ENCODE results near the gene TSPEAR. TPM values are rescaled to one million over a fixed set of nuclear protein-coding genes. Genes with fewer than 3 reads are reported as not detected.

Gene TSPEAR
- total RNA-seq, 1 experiment from 2014 or later: not detected

- no peak for DNase-seq (ENCODE audit: low read depth)
- in situ Hi-C loops (cut with HindIII; ENCODE audit: low pct_unique_long_range_greater_than_20kb, low sequenced_read_pairs): no loop called here
Observed at GRCh38 chr21:44727321-44727720, 15.9 kb upstream of the TSPEAR start.

- DNase-seq (ENCODE audit: low read depth): no peak
- in situ Hi-C loops (cut with HindIII; ENCODE audit: low pct_unique_long_range_greater_than_20kb, low sequenced_read_pairs): no loop called here
Observed at GRCh38 chr21:44726826-44727225, 15.5 kb upstream of the TSPEAR start.

GRCh38 chr21:44724926-44725325 lies 13.6 kb upstream of the TSPEAR start:
- in situ Hi-C loops (cut with HindIII; ENCODE audit: low pct_unique_long_range_greater_than_20kb, low sequenced_read_pairs): no loop called here
- DNase-seq (ENCODE audit: low read depth): no peak

- no peak for DNase-seq (ENCODE audit: low read depth)
- in situ Hi-C loops (cut with HindIII; ENCODE audit: low pct_unique_long_range_greater_than_20kb, low sequenced_read_pairs): no loop called here
Observed at GRCh38 chr21:44724196-44724595, 12.8 kb upstream of the TSPEAR start.

GRCh38 chr21:44723177-44724131 lies 12.1 kb upstream of the TSPEAR start:
- DNase-seq (ENCODE audit: low read depth): no peak
- in situ Hi-C loops (cut with HindIII; ENCODE audit: low pct_unique_long_range_greater_than_20kb, low sequenced_read_pairs): no loop called here

- in situ Hi-C loops (cut with HindIII; ENCODE audit: low pct_unique_long_range_greater_than_20kb, low sequenced_read_pairs): no loop called here
- DNase-seq (ENCODE audit: low read depth): no peak
Observed at GRCh38 chr21:44722731-44723130, 11.4 kb upstream of the TSPEAR start.

- DNase-seq (ENCODE audit: low read depth): no peak
- in situ Hi-C loops (cut with HindIII; ENCODE audit: low pct_unique_long_range_greater_than_20kb, low sequenced_read_pairs): no loop called here
Observed at GRCh38 chr21:44720170-44720569, 8.8 kb upstream of the TSPEAR start.

- in situ Hi-C loops (cut with HindIII; ENCODE audit: low pct_unique_long_range_greater_than_20kb, low sequenced_read_pairs): no loop called here
- DNase-seq (ENCODE audit: low read depth): no peak
Observed at GRCh38 chr21:44718571-44718970, 7.2 kb upstream of the TSPEAR start.

GRCh38 chr21:44718093-44718492 lies 6.7 kb upstream of the TSPEAR start:
- DNase-seq (ENCODE audit: low read depth): no peak
- in situ Hi-C loops (cut with HindIII; ENCODE audit: low pct_unique_long_range_greater_than_20kb, low sequenced_read_pairs): no loop called here

- in situ Hi-C loops (cut with HindIII; ENCODE audit: low pct_unique_long_range_greater_than_20kb, low sequenced_read_pairs): no loop called here
- DNase-seq (ENCODE audit: low read depth): no peak
Observed at GRCh38 chr21:44716984-44717383, 5.6 kb upstream of the TSPEAR start.

- no peak for DNase-seq (ENCODE audit: low read depth)
- in situ Hi-C loops (cut with HindIII; ENCODE audit: low pct_unique_long_range_greater_than_20kb, low sequenced_read_pairs): no loop called here
Observed at GRCh38 chr21:44714905-44715304, 3.5 kb upstream of the TSPEAR start.

- in situ Hi-C loops (cut with HindIII; ENCODE audit: low pct_unique_long_range_greater_than_20kb, low sequenced_read_pairs): no loop called here
- DNase-seq (ENCODE audit: low read depth): no peak
Observed at GRCh38 chr21:44713846-44714245, 2.5 kb upstream of the TSPEAR start.

- in situ Hi-C loops (cut with HindIII; ENCODE audit: low pct_unique_long_range_greater_than_20kb, low sequenced_read_pairs): no loop called here
- DNase-seq (ENCODE audit: low read depth): no peak
Observed at GRCh38 chr21:44713130-44713529, 1.8 kb upstream of the TSPEAR start.

- DNase-seq (ENCODE audit: low read depth): no peak
- in situ Hi-C loops (cut with HindIII; ENCODE audit: low pct_unique_long_range_greater_than_20kb, low sequenced_read_pairs): no loop called here
Observed at GRCh38 chr21:44712203-44713028, 1.0 kb upstream of the TSPEAR start.

GRCh38 chr21:44710756-44711326 lies 531 bp downstream of the TSPEAR start:
- no peak for DNase-seq (ENCODE audit: low read depth)
- in situ Hi-C loops (cut with HindIII; ENCODE audit: low pct_unique_long_range_greater_than_20kb, low sequenced_read_pairs): no loop called here

- no peak for DNase-seq (ENCODE audit: low read depth)
- in situ Hi-C loops (cut with HindIII; ENCODE audit: low pct_unique_long_range_greater_than_20kb, low sequenced_read_pairs): no loop called here
Observed at GRCh38 chr21:44710294-44710665, 1.1 kb downstream of the TSPEAR start.

GRCh38 chr21:44709426-44710293 lies 1.7 kb downstream of the TSPEAR start:
- in situ Hi-C loops (cut with HindIII; ENCODE audit: low pct_unique_long_range_greater_than_20kb, low sequenced_read_pairs): no loop called here

GRCh38 chr21:44708866-44709425 lies 2.4 kb downstream of the TSPEAR start:
- in situ Hi-C loops (cut with HindIII; ENCODE audit: low pct_unique_long_range_greater_than_20kb, low sequenced_read_pairs): no loop called here
- DNase-seq (ENCODE audit: low read depth): no peak

More at GRCh38 chr21:44709426-44710293, 1.7 kb downstream of the TSPEAR start:
- DNase-seq (ENCODE audit: low read depth): no peak
